KBM-7 (cell line): Measurements from ENCODE around the gene EED.
"Not testable (repeated sequence)": the region's sequence is repeated elsewhere in the genome, so short reads cannot be mapped to it uniquely, and the experiment has no call there.

Experiments
- DNase-seq: peaks from one replicate; pipeline ENCODE4 v3.0.0-alpha.2; 2015
- in situ Hi-C: fragments of 300-500 bp; cut with MboI; formaldehyde crosslinking; loops from 2 replicates; pipeline ENCODE4 v1.14.3; 2020; ENCODE audit warnings: low sequenced_read_pairs, low pct_unique_long_range_greater_than_20kb, mixed read lengths

Gene EED

DNA sequence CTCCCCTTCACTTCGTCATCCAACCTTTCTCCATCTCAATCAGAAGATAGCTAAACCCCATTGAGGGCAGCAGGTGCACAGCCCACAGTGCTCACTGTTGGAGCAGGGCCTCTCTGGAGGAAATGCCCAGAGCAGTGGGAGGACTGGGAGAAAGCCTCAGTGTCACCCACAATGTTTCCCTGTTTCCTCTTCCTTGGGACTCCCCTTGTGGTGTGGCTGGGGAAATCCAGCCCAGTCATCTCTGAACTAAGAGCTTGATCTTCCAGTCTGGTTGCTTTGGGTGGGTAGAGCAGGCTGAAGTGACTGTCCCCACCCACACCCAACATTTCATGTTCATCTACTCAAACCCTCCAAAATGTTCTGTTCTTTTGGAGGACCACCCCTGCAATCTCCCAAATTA, 29.8 kb upstream of the EED start:
- in situ Hi-C loops, result no loop called here
- no peak for DNase-seq

GRCh38 chr11:86218125-86219084, 26.1 kb upstream of the EED start:
- DNase-seq, result peak; percentile 90
- in situ Hi-C loops, result no loop called here

DNA sequence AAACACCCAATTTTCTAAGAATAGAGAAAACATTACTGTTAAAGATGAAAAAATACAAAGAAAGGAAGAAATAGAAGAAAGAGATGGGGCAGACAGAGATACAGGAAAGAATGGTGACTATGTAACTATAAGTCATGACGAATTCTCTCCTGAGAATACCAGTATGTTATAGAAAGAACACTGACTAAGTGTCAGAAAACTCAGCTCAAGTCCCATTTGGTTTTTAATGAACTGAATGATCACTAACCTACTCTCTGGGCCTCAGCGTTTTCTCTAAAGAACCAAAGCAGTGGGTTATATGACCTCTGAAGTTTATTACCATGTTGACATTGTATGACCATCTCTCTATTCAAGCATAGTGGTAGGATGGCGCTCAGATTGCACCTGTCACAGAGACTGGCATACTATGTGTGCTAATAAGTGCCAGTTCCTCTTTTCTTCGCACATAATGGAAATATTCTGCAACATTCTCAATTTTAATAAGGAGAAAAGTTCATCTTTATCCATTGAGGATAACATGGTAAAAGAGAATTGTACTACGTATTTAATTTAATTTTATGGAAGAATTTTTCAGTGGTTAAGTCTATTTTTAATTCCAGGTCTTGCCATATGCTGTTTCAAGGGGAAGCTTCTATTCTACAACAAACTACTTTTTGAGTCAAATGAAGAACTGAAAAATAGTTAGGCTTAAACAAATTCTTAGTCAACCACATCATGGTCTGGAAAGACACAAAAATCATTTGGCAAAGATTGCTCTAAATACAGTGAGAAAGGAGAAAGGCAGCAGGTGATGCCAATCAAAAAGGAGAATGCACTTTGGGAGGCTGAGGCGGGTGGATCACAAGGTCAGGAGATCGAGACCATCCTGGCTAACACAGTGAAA, 25.0 kb upstream of the EED start:
- in situ Hi-C loops, result no loop called here

DNA sequence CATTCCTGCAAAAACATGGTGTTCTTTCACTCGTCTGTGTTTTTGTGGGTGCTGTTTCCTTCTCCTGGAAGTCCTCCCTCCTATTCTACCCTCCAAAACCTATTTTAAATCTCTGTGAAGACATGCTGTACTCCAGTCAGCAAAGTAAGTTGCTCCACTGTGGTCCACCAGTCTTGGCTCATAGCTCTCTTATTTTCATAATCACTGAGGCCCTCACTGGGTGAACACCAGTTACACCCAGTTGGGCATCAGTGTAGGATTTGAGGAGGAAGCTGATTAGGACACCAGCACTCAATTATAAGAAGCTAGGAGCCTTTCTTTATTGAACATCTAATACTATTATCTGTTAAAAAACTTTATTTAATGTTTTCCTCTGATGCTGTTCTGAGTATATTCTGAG, 23.9 kb upstream of the EED start:
- no peak for DNase-seq
- in situ Hi-C loops, result no loop called here

More for the DNA sequence above, 25.0 kb upstream of the EED start:
- no peak for DNase-seq

GRCh38 chr11:86222081-86222480, 22.5 kb upstream of the EED start:
- no peak for DNase-seq
- in situ Hi-C loops, result no loop called here

- in situ Hi-C loops, DNase-seq: not testable (repeated sequence)
Measured at GRCh38 chr11:86224575-86224974, 20.0 kb upstream of the EED start.

DNA sequence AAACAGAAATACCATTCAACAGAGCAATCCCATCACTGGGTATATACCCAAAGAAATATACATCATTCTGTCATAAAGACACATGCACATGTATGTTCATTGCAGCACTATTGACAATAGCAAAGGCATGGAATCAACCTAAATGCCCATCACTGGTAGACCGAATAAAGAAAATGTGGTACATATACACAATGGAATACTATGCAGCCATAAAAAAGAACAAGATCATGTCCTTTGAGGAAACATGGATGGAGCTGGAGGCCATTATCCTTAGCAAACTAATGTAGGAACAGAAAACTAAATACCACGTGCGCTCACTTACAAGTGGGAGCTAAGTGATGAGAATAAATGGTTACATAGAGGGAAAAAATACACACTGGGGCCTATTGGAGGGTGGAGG, 19.2 kb upstream of the EED start:
- DNase-seq, in situ Hi-C loops: not testable (repeated sequence)

DNA sequence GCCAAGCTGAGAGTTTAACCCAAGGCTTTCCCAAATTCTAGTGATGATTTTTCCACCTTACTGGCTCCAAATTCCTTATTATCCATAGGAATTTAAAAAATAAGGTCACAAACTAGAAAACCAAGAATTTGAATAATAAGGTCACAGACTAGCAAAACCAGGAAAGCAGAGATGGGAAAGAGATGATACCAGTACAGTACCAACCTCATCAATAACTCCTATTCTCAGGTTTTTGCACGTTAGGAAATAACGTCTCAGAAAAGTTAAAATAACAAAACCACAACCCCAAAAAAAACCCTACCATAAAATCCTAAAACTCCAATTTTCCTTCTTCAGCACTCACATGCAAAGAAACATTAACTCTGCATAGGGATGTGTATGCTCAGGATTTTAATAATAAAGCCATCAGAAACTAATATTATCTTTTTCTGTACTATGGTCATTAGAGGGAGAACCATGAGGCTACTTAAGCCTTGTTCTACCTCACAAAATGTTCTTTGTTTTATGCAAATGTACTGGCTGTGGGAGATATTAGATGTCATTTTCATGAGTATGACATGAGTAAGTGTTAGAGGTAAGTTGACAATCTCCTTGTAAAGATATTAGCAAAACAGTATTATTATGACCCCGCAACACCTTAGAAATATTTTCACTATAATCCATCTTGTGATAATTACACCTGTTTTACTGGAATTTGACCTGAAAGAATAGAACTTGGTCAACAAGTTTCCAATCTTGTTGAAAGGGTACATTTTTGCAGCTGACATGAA, 16.1 kb upstream of the EED start:
- DNase-seq, result no peak
- in situ Hi-C loops, result no loop called here

DNA sequence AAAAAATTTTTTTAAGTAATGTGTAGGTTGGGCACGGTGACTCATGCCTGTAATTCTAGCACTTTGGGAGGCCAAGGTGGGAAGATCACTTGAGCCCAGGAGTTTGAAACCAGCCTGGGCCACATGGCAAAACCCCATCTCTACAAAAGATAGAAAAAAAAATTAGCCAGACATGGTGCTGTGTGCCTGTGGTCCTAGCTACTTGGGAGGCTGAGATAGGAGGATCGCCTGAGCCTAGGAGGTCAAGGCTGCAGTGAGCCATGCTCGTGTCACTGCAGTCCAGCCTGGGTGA, 15.6 kb upstream of the EED start:
- DNase-seq, in situ Hi-C loops: not testable (repeated sequence)

DNA sequence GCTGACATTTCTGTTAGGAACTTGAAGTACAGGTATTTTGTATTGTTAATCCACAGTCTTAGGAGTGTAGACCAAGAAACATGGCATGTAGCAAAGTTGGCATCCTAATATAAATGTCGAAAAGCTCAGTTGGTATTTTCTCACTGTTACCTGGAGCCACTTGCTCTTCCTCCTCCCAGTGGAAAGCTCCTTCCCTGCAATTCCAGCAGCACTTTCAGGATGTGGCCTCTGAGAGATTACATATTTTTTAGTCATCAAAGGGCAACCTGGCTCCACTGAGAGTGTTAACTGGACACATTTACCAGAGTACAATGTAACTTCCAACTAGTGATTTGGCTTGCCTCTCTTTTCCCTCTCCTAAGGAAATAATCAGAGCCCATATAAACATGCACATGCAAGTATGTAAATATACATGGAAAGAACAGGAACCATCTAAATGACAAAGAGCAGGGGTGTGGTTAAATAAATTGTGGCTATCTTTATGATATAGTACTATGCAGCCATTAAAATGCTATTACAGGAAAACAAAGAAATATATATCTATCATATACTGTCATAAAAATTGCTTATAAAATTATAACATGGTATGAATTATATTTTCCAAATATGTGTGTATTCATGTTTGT, 14.3 kb upstream of the EED start:
- in situ Hi-C loops, result no loop called here
- no peak for DNase-seq

DNA sequence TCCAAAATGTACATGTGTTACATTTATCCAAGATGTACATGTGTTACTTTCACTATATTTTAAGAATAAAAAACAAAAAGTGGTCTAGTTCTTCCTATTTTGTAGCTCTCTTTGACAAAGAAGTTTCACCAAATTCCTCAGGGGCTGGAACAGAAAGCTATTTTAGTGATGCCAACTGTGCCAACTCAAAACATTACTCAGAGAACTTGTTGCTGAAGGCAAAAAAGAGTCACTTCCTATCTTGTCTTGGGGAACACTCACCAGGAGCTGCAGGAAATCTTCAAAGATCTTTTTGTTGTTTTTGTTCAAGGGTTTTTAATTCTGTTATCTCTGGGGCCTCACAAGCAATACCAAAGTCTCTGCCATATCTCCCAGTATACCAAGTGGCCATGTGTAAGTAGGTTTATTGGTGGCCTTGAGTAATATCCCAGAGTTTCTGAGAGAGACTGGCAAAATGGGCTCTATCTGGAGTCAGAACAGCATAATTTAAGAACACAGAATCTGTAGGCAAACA, 13.6 kb upstream of the EED start:
- no peak for DNase-seq
- in situ Hi-C loops, result no loop called here

- DNase-seq, result no peak
- in situ Hi-C loops, result no loop called here
Measured at GRCh38 chr11:86232556-86232955, 12.0 kb upstream of the EED start.

DNA sequence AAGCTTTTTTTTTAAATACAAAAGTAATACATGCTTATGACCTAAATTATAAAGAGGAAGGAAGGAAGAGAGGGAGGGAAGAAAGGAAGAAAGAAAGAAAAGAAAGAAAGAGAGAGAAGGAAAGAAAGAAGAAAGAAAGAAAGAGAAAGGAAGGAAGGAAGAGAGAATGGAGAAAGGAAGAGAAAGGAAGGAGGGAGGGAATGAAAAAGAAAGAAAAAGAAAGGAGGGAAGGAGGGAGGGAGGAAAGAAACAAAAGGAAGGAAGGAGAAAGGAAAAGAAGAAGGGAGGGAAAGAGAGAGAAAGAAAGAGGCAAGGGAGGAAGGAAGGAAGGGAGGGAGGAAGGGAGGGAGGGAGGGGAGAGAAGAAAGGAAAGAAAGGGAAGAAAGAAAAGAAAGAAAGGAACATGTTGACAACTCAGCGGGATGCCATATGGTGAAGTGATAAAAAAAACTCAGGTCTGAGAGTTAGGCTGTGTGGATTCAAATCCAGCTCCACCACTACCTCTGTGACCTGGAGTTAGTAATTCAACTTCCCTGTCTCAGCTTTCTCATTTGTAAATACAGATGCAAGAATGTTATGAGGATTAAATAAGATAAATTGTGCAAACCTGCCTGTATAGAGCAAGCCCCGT, 9.6 kb upstream of the EED start:
- in situ Hi-C loops, result no loop called here

GRCh38 chr11:86237267-86237804, 7.2 kb upstream of the EED start:
- in situ Hi-C loops, result no loop called here
- no peak for DNase-seq

More for the DNA sequence above, 9.6 kb upstream of the EED start:
- no peak for DNase-seq

- no peak for DNase-seq
- in situ Hi-C loops, result no loop called here
Measured at GRCh38 chr11:86240164-86240563, 4.4 kb upstream of the EED start.

DNA sequence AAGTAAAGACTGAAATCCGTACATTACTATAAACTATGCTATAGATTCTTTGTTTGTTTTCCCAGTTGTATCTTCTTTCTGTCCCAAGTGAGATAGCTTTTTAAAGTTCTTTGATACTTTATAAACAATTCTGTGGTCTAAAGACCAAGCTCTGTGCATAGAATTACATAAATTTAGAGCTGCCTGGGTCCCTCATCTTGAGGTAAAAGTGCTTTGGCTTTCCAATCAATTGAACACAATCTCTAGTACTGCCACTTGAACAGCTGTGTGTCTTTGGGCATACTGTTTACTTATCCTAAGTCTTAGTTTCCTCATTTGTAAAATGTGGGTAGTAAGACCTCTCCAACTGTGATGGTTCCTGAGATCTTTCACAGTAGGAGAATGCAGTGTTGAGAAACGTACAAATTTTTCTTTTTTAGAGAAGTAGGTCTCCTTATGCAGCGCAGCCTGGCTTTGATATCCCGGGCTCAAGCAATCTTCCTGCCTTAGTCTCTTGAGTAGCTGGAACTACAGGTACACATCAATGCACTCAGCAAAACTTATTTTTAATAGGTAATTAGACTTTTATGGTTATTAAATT, 2.5 kb upstream of the EED start:
- DNase-seq, result no peak
- in situ Hi-C loops, result no loop called here

- in situ Hi-C loops, result no loop called here
- DNase-seq, result peak; percentile 16
Measured at GRCh38 chr11:86243396-86243795, 1.2 kb upstream of the EED start.

- in situ Hi-C loops, result no loop called here
- DNase-seq, result peak; percentile 94
Measured at GRCh38 chr11:86244063-86244521, 461 bp upstream of the EED start.
